HepG2 (cell line): ENCODE results near the gene BCAT1. TPM values are rescaled to one million over a fixed set of nuclear protein-coding genes. Genes with fewer than 3 reads are reported as not detected.

ENCODE experiments used
- ATAC-seq: fragments of 200-7000 bp; cut with Tn5 transposase; 3 replicates; pipeline ENCODE4 v1.9.1; 2020; ENCODE audit warnings: mild to moderate bottlenecking, moderate library complexity
- BruUV-seq: library from RNA; stranded (reverse); fragments of 400-500 nt; replicated peaks from 2 replicates; lab custom pipeline; 2021; lab: Mats Ljungman, UMichigan
- CTCF ChIA-PET: fragments of 300-600 bp; formaldehyde crosslinking; extraction: SDS; loops from one replicate; lab custom pipeline; 2021; ENCODE audit warnings: low total read pairs, inconsistent platforms, low intra/inter-chr PET ratio; lab: Yijun Ruan, JAX
- POLR2A ChIA-PET: fragments of 350-600 bp; sonication (Branson Sonifier 250); formaldehyde crosslinking; loops from one replicate; lab custom pipeline; 2020; ENCODE audit warnings: antibody characterized with exemption, inconsistent platforms; lab: Yijun Ruan, JAX
- DNase-seq: peaks from one replicate; pipeline ENCODE4 v3.0.0-alpha.2; 2015; ENCODE audit warnings: low spot score
- FAIRE-seq: peaks from 3 replicates; lab custom pipeline; 2011; peaks lifted over from hg19 to GRCh38; lab: Jason Lieb, UNC
- H2AFZ ChIP-seq: one replicate; pipeline ENCODE4 v1.6.1; 2011; ENCODE audit warnings: low read length, inconsistent platforms
- H3K27ac ChIP-seq: fragments of 300-600 bp; 3 replicates; pipeline ENCODE4 v1.8.0; 2011; ENCODE audit warnings: mixed run types, mild to moderate bottlenecking, mixed read lengths, low read length, inconsistent platforms; ENCODE audit not compliant: insufficient read depth; ENCODE audit errors: extremely low read length
- H3K27me3 ChIP-seq, 2 experiments: fragments of 200-600 bp in 1 of 2; 2 replicates in 1 of 2; 3 replicates in 1 of 2; pipeline versions ENCODE4 v1.6.0 to v1.8.0; 2011; ENCODE audit warnings: low read length in 2 of 2, mild to moderate bottlenecking in 2 of 2, moderate library complexity in 2 of 2, inconsistent platforms in 1 of 2; ENCODE audit not compliant: insufficient read depth in 2 of 2, control insufficient read depth in 1 of 2
- H3K36me3 ChIP-seq, 2 experiments: fragments of 200-600 bp in 1 of 2; replicated peaks in 1 of 2; 2 replicates in 1 of 2; 3 replicates in 1 of 2; pipeline versions ENCODE4 v1.5.1 to v1.8.0; 2011; ENCODE audit warnings: low read length in 2 of 2, inconsistent platforms in 1 of 2; ENCODE audit not compliant: insufficient read depth in 2 of 2, control insufficient read depth in 1 of 2
- H3K4me1 ChIP-seq: 2 replicates; pipeline ENCODE4 v1.5.1; 2012; ENCODE audit warnings: low read length, inconsistent platforms; ENCODE audit not compliant: insufficient read depth
- H3K4me2 ChIP-seq: 2 replicates; pipeline ENCODE4 v1.6.0; 2011; ENCODE audit warnings: low read depth, low read length, inconsistent platforms
- H3K4me3 ChIP-seq, 3 experiments: fragments of 200-600 bp in 1 of 3; sonication (generic), shearing (Covaris generic) in 1 of 3; replicated peaks in 1 of 3; 2 replicates each; pipeline ENCODE4 v1.5.1; 2011 to 2016; ENCODE audit warnings: low read length in 3 of 3, inconsistent platforms in 2 of 3, low read depth in 2 of 3, mild to moderate bottlenecking in 2 of 3, control low read depth in 1 of 3, mixed read lengths in 1 of 3; ENCODE audit not compliant: insufficient read depth in 1 of 3
- H3K79me2 ChIP-seq: one replicate; pipeline ENCODE4 v1.6.1; 2011; ENCODE audit warnings: low read length, inconsistent platforms; ENCODE audit not compliant: insufficient read depth
- H3K9ac ChIP-seq: 2 replicates; pipeline ENCODE4 v1.6.0; 2011; ENCODE audit warnings: mild to moderate bottlenecking, low read depth, low read length, inconsistent platforms; ENCODE audit not compliant: insufficient read depth
- H3K9me3 ChIP-seq: 2 replicates; pipeline ENCODE4 v1.5.1; 2012; ENCODE audit warnings: mild to moderate bottlenecking, low read length
- H4K20me1 ChIP-seq: 2 replicates; pipeline ENCODE4 v1.6.0; 2011; ENCODE audit warnings: inconsistent platforms, mild to moderate bottlenecking, low read length, moderate library complexity; ENCODE audit not compliant: insufficient read depth
- ETS1 ChIP-seq: sonication (generic); formaldehyde crosslinking; IDR thresholded peaks from 2 replicates; pipeline ENCODE4 v1.4.0; 2020; ENCODE audit warnings: missing genetic modification reagents
- MXI1 ChIP-seq: IDR thresholded peaks from 3 replicates; pipeline ENCODE4 v1.6.1; 2012; ENCODE audit warnings: low read depth, low read length, inconsistent platforms, borderline replicate concordance
- POGZ ChIP-seq: sonication (generic); formaldehyde crosslinking; IDR thresholded peaks from 2 replicates; pipeline ENCODE4 v1.4.0; 2020; ENCODE audit warnings: mild to moderate bottlenecking, missing genetic modification reagents
- RBAK ChIP-seq: sonication (generic); formaldehyde crosslinking; IDR thresholded peaks from 2 replicates; pipeline ENCODE4 v1.5.1; 2020; ENCODE audit warnings: mild to moderate bottlenecking, missing genetic modification reagents
- TERF1 ChIP-seq: sonication (generic); formaldehyde crosslinking; IDR thresholded peaks from 2 replicates; pipeline ENCODE4 v1.8.0; 2022; ENCODE audit warnings: mild to moderate bottlenecking, missing genetic modification reagents, moderate library complexity
- ZFP90 ChIP-seq: sonication (generic); formaldehyde crosslinking; IDR thresholded peaks from 2 replicates; pipeline ENCODE4 v1.8.0; 2022; ENCODE audit warnings: missing genetic modification reagents, mild to moderate bottlenecking, inconsistent platforms, borderline replicate concordance
- ZNF263 ChIP-seq: sonication (generic); formaldehyde crosslinking; IDR thresholded peaks from 2 replicates; pipeline ENCODE4 v1.4.0; 2020; ENCODE audit warnings: missing genetic modification reagents
- ZNF724P ChIP-seq: sonication (generic); formaldehyde crosslinking; IDR thresholded peaks from 2 replicates; pipeline ENCODE4 v1.8.0; 2022; ENCODE audit warnings: missing genetic modification reagents, borderline replicate concordance
- whole genome bisulfite sequencing: methylation state at CpG from one replicate; pipeline ENCODE4 v1.1.6; 2017; ENCODE audit warnings: low lambda C conversion rate; 5-methylcytosine and 5-hydroxymethylcytosine counted together
- in situ Hi-C: cut with HindIII; loops from 2 replicates; pipeline ENCODE4 v1.10.0; 2017; ENCODE audit warnings: low pct_unique_long_range_greater_than_20kb; ENCODE audit not compliant: extremely low pct_ligation_motif_present
- intact Hi-C: fragments of 100-400 bp; cut with micrococcal nuclease; formaldehyde crosslinking; loops from one replicate; pipeline ENCODE4 v1.10.0; 2022; ENCODE audit not compliant: unreplicated experiment
- polyA plus RNA-seq, 8 experiments: library from polyadenylated mRNA; depleted of rRNA in 3 of 8; stranded (reverse) in 7 of 8; unstranded in 1 of 8; fragments of >200 nt; fragmentation: Illumina TruSeq in 4 of 8; extraction: Trizol in 4 of 8; gene quantifications; 2 replicates each; pipeline versions ENCODE4 v1.2.1 to v1.2.3, GENCODE V29; 2011 to 2016; ENCODE audit warnings: low read depth in 4 of 8, missing spikeins in 1 of 8, mixed read lengths in 1 of 8; ENCODE audit not compliant: insufficient read depth in 1 of 8
- total RNA-seq, 5 experiments: library from RNA; depleted of rRNA; stranded (reverse); fragments of >200 nt; fragmentation: Illumina TruSeq; extraction: Trizol; gene quantifications; 2 replicates each; pipeline ENCODE4 v1.2.3, GENCODE V29; 2016; ENCODE audit warnings: low read depth in 1 of 5
- TF ChIP-seq, protein P1 (sequence below): IDR thresholded peaks from 2 replicates; pipeline ENCODE4 v1.6.1; 2016; ENCODE audit warnings: missing genetic modification reagents, missing compliant biosample characterization

The BCAT1 gene
- total and polyA plus RNA-seq, 2 of the 13 experiments (the other 11 are each of a cell fraction or from before 2014, with no cell fraction given): 8.0 to 75.5 TPM

DNA sequence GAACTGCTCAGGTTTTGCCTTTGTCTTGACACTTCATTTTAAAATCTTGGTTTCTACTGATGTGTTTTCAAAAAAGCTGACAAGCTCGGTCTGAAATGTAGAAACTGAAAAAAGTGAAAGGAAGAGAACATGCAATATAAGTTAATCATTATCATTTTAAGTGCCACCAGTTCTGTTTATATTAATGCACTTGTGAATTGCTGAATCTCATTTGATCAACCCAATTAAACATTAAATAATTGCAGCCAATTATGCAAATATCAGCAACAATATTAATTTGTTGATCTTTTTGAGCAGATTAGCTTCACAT, 133.8 kb downstream of the BCAT1 start:
- Histone ChIP-seq H3K27ac (no peak overlapping the region), H3K36me3 (peaks cover 0 to 12% of the 10 kb centered on the region in 2 experiments; a peak in 1 of 5 replicates), H3K27me3 (no peaks in the 10 kb centered on the region), H3K4me3 (no peak overlapping the region), H2AFZ (no peak overlapping the region), H3K9ac (no peak overlapping the region), H3K4me1 (no peaks in the 10 kb centered on the region), H4K20me1 (no peaks in the 10 kb centered on the region), H3K4me2 (no peak overlapping the region), H3K79me2 (no peaks in the 10 kb centered on the region), H3K9me3 (no peaks in the 10 kb centered on the region)
- intact Hi-C loops (no loop called here), in situ Hi-C loops (no loop called here)
- ATAC-seq (no peak), DNase-seq (no peak), FAIRE-seq (no peak)
- CTCF ChIA-PET: no interaction called here
- TF ChIP-seq ZFP90 (CRISPR knock-in tag) (no peak), POGZ (no peak), ETS1 (CRISPR knock-in tag) (no peak), ZNF263 (CRISPR knock-in tag) (no peak), ZNF724P (CRISPR knock-in tag) (no peak), RBAK (CRISPR knock-in tag) (no peak), MXI1 (no peak), TERF1 (CRISPR knock-in tag) (no peak)
- TF ChIP-seq, protein P1, sequence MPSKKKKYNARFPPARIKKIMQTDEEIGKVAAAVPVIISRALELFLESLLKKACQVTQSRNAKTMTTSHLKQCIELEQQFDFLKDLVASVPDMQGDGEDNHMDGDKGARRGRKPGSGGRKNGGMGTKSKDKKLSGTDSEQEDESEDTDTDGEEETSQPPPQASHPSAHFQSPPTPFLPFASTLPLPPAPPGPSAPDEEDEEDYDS (CRISPR knock-in tag): no peak
- WGBS: 89% methylated on average over 1 of the region's 1 CpG
- POLR2A ChIA-PET: no interaction called here
- BruUV-seq: no TSS peak
